Camera-type eye (tissue), 1 donor: ENCODE data around the gene RBM19. TPM values are rescaled to one million over a fixed set of nuclear protein-coding genes. Genes with fewer than 3 reads are reported as not detected.

Source experiments
- total RNA-seq: library from RNA; depleted of rRNA; stranded (reverse); fragments of >200 nt; gene quantifications from one replicate; pipeline ENCODE4 v1.2.3, GENCODE V29; 2014

Gene RBM19, protein sequence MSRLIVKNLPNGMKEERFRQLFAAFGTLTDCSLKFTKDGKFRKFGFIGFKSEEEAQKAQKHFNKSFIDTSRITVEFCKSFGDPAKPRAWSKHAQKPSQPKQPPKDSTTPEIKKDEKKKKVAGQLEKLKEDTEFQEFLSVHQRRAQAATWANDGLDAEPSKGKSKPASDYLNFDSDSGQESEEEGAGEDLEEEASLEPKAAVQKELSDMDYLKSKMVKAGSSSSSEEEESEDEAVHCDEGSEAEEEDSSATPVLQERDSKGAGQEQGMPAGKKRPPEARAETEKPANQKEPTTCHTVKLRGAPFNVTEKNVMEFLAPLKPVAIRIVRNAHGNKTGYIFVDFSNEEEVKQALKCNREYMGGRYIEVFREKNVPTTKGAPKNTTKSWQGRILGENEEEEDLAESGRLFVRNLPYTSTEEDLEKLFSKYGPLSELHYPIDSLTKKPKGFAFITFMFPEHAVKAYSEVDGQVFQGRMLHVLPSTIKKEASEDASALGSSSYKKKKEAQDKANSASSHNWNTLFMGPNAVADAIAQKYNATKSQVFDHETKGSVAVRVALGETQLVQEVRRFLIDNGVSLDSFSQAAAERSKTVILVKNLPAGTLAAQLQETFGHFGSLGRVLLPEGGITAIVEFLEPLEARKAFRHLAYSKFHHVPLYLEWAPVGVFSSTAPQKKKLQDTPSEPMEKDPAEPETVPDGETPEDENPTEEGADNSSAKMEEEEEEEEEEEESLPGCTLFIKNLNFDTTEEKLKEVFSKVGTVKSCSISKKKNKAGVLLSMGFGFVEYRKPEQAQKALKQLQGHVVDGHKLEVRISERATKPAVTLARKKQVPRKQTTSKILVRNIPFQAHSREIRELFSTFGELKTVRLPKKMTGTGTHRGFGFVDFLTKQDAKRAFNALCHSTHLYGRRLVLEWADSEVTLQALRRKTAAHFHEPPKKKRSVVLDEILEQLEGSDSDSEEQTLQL
- 32.2 TPM for total RNA-seq

DNA sequence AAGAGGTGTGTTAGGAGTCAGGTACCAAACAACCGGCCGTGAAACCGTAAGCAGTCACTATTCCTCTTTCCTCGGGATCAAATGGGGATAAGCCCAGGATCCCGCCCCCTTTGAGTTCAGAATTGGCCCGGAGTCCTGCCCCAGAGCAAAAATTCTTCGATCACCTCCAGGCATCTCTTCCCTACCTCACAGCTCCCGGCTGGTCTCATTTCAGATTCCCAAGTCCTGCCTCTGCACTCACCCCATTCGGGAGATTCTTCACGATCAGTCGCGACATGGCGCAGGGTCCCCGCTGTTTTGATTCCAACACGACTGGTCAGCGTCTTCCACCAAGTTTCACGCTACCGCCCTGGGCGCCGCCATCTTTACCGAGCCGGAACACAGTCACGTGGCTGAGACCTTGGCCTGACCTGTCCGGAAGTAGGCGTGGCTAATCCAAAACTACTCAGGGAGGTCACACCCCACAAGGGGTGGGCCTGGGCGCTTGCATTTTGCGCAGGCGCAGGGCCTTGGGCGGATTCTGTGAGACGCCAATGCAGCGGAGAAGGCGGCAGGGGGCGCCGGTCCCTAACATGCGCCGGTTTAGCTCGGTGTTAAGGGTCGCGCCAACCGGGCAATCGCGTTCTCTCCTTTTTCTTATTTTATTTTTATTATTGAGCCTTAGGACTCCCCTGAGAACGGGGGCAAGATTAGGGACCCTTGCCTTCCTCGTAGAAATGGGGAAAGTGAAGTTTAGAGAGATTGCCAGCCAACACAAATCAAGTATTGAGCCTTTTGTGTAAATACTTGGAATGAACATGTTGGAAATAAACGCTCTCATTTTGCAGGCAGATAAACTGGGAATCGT, at the start of gene RBM19:
TSS of gene RBM19 (minus strand) at position 375 of the 847 bp plus-strand sequence. CDS start at position 277, 98 bp downstream.

